ENCODE data around the gene FOXP1. TPM values are rescaled to one million over a fixed set of nuclear protein-coding genes. Genes with fewer than 3 reads are reported as not detected.
"Not testable (repeated sequence)": the region's sequence is repeated elsewhere in the genome, so short reads cannot be mapped to it uniquely, and the experiment has no call there.

The FOXP1 gene
- total and polyA plus RNA-seq, 2 of the 8 experiments (the other 6 are each of a cell fraction or from before 2014, with no cell fraction given): 13.9 to 25.4 TPM

- H3K56ac ChIP-seq (replicated peaks; ENCODE audit: insufficient read length, low read depth, low read length); H2BK5ac ChIP-seq (ENCODE audit: low read depth, low read length); H3K27ac ChIP-seq (ENCODE audit: low read depth, low read length); H2BK12ac ChIP-seq (ENCODE audit: low read depth, low read length); H4K8ac ChIP-seq (ENCODE audit: extremely low read depth, insufficient read depth, low read length); H2BK120ac ChIP-seq (replicated peaks; ENCODE audit: low read depth, low read length); H3K18ac ChIP-seq (ENCODE audit: extremely low read depth, low read length); H3K4me3 ChIP-seq (ENCODE audit: extremely low read depth in 1 of 4, insufficient read depth in 2 of 4, low read depth in 3 of 4, low read length in 4 of 4); H3K27me3 ChIP-seq (replicated peaks in 1 of 4; ENCODE audit: control insufficient read depth in 3 of 4, extremely low read depth in 1 of 4, insufficient read depth in 3 of 4, low read length in 3 of 4); H4K91ac ChIP-seq (replicated peaks; ENCODE audit: insufficient read length, low read length); FAIRE-seq; H2AFZ ChIP-seq (ENCODE audit: low read length); H3K14ac ChIP-seq (ENCODE audit: insufficient read length); H3K4me2 ChIP-seq (ENCODE audit: insufficient read depth in 1 of 2, low read depth in 2 of 2, low read length in 2 of 2); H4K5ac ChIP-seq (ENCODE audit: insufficient read length, low read depth, low read length); H3K9ac ChIP-seq (replicated peaks in 1 of 4; ENCODE audit: extremely low read depth in 1 of 4, low read depth in 3 of 4, low read length in 3 of 4); H3K4ac ChIP-seq (replicated peaks; ENCODE audit: insufficient read length, low read depth, low read length); H3K23ac ChIP-seq (ENCODE audit: insufficient read length); H3K9me3 ChIP-seq (ENCODE audit: insufficient read depth in 2 of 2, low read depth in 1 of 2, low read length in 1 of 2); H2BK20ac ChIP-seq (ENCODE audit: low read length); POLR2A ChIA-PET (ENCODE audit: partially characterized antibody); H3K79me1 ChIP-seq (ENCODE audit: low read depth, low read length); H3K23me2 ChIP-seq (ENCODE audit: low read depth, low read length); H3K79me2 ChIP-seq (ENCODE audit: control insufficient read depth in 1 of 2, insufficient read depth in 2 of 2, low read length in 2 of 2); H2BK15ac ChIP-seq (ENCODE audit: low read length); H4K20me1 ChIP-seq (replicated peaks in 1 of 2; ENCODE audit: control insufficient read depth in 1 of 2, insufficient read depth in 2 of 2, low read length in 2 of 2); DNase-seq (ENCODE audit: low read depth in 1 of 2, low spot score in 2 of 2); H2AK5ac ChIP-seq (ENCODE audit: low read depth, low read length): not testable (repeated sequence)
- 81% methylated on average over 5 of the region's 5 CpGs; no CpG with 5 or more reads in 1 of the 2 experiments for WGBS, 2 experiments (ENCODE audit: extremely low coverage in 1 of 2, insufficient coverage in 1 of 2, insufficient read length in 1 of 2, insufficient replicate concordance in 2 of 2, low coverage in 1 of 2, low lambda C conversion rate in 2 of 2, missing lambda C conversion rate in 1 of 2)
- CTCF ChIA-PET (ENCODE audit: partially characterized antibody): interaction anchor here (0.6 to 0.7 kb wide), 2 partner anchors 252 to 806 kb away, joined by 4 read pairs; no protein-coding TSS in a partner anchor
- peaks cover 3 to 26% (median 12%) of the 10 kb centered on the region in 4 experiments; a peak in 7 of 8 replicates for H3K36me3 ChIP-seq (ENCODE audit: control insufficient read depth in 2 of 4, insufficient read depth in 4 of 4, low read length in 3 of 4)
- peaks cover 2 to 12% (median 7%) of the 10 kb centered on the region in 4 experiments; a peak in 5 of 7 replicates for H3K4me1 ChIP-seq (replicated peaks in 1 of 4; ENCODE audit: control insufficient read depth in 3 of 4, insufficient read depth in 4 of 4, low read length in 3 of 4)
Measured at GRCh38 chr3:70975981-70976380, 607.5 kb downstream of the FOXP1 start.

Data from H1 (cell line).